ENCODE results near the gene CPVL. TPM values are rescaled to one million over a fixed set of nuclear protein-coding genes. Genes with fewer than 3 reads are reported as not detected.

CPVL gene
- total and polyA plus RNA-seq, 10 donors: 18.7 to 259 (median 130) TPM

DNA sequence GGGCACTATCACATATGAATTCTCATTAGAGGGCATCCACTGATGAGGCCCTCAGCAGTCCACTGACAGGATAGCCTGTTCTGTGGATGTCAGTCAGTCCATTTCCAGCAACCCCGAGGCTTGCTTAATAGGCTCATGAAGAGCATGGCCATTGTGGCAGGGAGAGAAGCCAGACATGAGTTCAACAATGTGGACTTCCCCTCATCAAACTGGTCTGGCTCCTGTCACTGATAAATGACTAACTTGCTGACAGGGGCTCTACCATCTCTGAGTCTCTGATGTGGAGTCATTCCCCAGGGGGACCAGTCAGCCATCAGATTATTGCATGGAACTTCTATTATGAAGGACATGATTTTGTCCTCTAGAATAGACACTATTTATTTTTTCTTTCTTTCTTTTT, 168.5 kb downstream of the CPVL start:
- Histone ChIP-seq H3K4me3 (no peak overlapping the region), H3K4me1 (peaks cover 0 to 5% (median 0%) of the 10 kb centered on the region in 6 donors), H3K27me3 (replicated peaks in 1 of 7) (no peaks in the 10 kb centered on the region), H3K27ac (no peak overlapping the region), H3K36me3 (no peaks in the 10 kb centered on the region), H3K9me3 (peaks cover 0 to 22% (median 11%) of the 10 kb centered on the region in 8 donors)
- TF ChIP-seq POLR2AphosphoS5 (IDR thresholded peaks at IDR 0.05) (no peak), POLR2A (IDR thresholded peaks at IDR 0.05) (no peak)
- TF ChIP-seq, protein P1, sequence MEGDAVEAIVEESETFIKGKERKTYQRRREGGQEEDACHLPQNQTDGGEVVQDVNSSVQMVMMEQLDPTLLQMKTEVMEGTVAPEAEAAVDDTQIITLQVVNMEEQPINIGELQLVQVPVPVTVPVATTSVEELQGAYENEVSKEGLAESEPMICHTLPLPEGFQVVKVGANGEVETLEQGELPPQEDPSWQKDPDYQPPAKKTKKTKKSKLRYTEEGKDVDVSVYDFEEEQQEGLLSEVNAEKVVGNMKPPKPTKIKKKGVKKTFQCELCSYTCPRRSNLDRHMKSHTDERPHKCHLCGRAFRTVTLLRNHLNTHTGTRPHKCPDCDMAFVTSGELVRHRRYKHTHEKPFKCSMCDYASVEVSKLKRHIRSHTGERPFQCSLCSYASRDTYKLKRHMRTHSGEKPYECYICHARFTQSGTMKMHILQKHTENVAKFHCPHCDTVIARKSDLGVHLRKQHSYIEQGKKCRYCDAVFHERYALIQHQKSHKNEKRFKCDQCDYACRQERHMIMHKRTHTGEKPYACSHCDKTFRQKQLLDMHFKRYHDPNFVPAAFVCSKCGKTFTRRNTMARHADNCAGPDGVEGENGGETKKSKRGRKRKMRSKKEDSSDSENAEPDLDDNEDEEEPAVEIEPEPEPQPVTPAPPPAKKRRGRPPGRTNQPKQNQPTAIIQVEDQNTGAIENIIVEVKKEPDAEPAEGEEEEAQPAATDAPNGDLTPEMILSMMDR (IDR thresholded peaks at IDR 0.05 in 8 of 11, conservative IDR thresholded peaks at IDR 0.05 in 3 of 11): no peak
- intact Hi-C loops (cut with DNase I; ENCODE audit: low total_unique reads): no loop called here
- 13 to 89% (median 77%) methylated on average over 1 of the region's 1 CpG; no CpG with 5 or more reads in 1 of the 5 donors for WGBS, 5 donors
- no peak for DNase-seq

DNA sequence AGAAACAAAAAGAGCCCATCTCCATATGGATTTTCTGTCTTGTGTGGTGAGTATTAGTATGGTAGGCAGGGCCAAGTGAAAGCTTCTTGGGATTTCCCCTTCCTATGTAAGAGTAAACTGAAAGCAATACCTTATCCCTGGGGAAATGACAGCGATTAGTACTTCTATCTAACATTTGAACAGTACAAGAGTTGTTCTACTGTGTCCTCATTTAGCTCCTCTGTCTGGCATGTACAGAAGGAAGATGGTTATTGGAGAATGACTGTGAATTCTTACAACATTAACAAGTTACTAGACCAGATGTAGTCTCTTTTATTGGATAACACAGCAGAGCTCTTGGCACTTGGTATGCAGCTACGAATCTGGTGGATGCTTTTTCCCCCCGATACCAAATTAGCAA, 170.3 kb downstream of the CPVL start:
- no peaks in the 10 kb centered on the region for H3K36me3 ChIP-seq
- H3K27me3 ChIP-seq (replicated peaks in 1 of 7): no peaks in the 10 kb centered on the region
- peaks cover 0 to 5% (median 0%) of the 10 kb centered on the region in 6 donors for H3K4me1 ChIP-seq
- peaks cover 0 to 41% (median 30%) of the 10 kb centered on the region in 8 donors for H3K9me3 ChIP-seq
- H3K27ac ChIP-seq: no peak overlapping the region
- WGBS, 5 donors: 74 to 93% (median 85%) methylated on average over 3 of the region's 3 CpGs
- DNase-seq: no peak
- intact Hi-C loops (cut with DNase I; ENCODE audit: low total_unique reads): no loop called here
- TF ChIP-seq, protein P1 (IDR thresholded peaks at IDR 0.05 in 8 of 11, conservative IDR thresholded peaks at IDR 0.05 in 3 of 11): no peak
- TF ChIP-seq POLR2AphosphoS5 (IDR thresholded peaks at IDR 0.05) (no peak), POLR2A (IDR thresholded peaks at IDR 0.05) (no peak)
- H3K4me3 ChIP-seq: no peak overlapping the region

DNA sequence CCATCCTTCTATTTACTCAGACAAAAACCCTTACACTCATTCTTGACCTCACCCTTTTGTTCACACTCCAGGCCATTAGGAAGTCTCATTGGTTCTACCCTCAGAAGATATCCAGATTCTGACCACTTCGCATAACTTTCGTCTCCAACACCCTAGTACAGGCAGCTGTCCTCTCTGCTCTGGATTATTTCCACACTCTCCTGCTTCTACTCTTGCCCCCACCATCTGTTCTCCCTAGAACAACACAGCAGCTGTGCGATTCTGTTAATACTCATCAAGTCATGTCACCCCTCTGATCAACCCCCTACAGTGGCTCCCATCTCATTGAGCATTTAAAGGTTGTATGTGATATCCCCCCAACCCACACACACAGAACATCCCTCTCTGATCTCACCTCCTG, 172.7 kb downstream of the CPVL start:
- no peak for DNase-seq
- H3K4me3 ChIP-seq: no peak overlapping the region
- H3K27me3 ChIP-seq (replicated peaks in 1 of 7): no peaks in the 10 kb centered on the region
- WGBS, 5 donors: 89 to 98% (median 93%) methylated on average over 3 of the region's 3 CpGs
- intact Hi-C loops (cut with DNase I; ENCODE audit: low total_unique reads): no loop called here
- H3K4me1 ChIP-seq: no peaks in the 10 kb centered on the region
- peaks cover 0 to 59% (median 36%) of the 10 kb centered on the region in 8 donors for H3K9me3 ChIP-seq
- TF ChIP-seq POLR2AphosphoS5 (IDR thresholded peaks at IDR 0.05) (no peak), POLR2A (IDR thresholded peaks at IDR 0.05) (no peak)
- no peak overlapping the region for H3K27ac ChIP-seq
- no peaks in the 10 kb centered on the region for H3K36me3 ChIP-seq

DNA sequence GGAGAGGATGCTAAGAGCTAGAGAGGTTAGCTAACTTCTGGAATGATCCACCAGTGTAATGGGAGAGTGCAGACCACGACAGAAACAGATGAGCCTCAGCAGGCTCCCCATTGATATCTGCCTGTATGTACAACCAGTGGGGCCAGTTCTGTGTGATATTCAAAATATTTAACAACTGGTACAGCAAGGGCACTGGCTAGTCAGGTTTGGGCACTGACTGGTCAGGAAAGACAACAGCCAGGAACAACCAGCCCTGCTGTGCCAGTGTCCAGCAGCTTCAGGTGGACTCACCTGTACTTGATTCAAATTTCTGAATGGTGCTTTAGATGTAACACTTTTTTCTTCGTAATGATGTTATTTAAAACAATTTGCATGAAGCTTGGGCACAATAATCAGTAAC, 182.3 kb downstream of the CPVL start:
- Histone ChIP-seq H3K27ac (no peak overlapping the region), H3K36me3 (no peaks in the 10 kb centered on the region), H3K4me1 (peaks cover 0 to 8% (median under 1%) of the 10 kb centered on the region in 6 donors), H3K27me3 (replicated peaks in 1 of 7) (peaks cover 0 to 23% (median 0%) of the 10 kb centered on the region in 7 donors), H3K4me3 (no peak overlapping the region), H3K9me3 (no peaks in the 10 kb centered on the region)
- WGBS, 5 donors: 73 to 91% (median 79%) methylated on average over 2 of the region's 2 CpGs
- DNase-seq: no peak
- TF ChIP-seq, protein P1 (IDR thresholded peaks at IDR 0.05 in 8 of 11, conservative IDR thresholded peaks at IDR 0.05 in 3 of 11): no peak
- TF ChIP-seq POLR2AphosphoS5 (IDR thresholded peaks at IDR 0.05) (no peak), POLR2A (IDR thresholded peaks at IDR 0.05) (no peak)
- intact Hi-C loops (cut with DNase I; ENCODE audit: low total_unique reads): no loop called here

DNA sequence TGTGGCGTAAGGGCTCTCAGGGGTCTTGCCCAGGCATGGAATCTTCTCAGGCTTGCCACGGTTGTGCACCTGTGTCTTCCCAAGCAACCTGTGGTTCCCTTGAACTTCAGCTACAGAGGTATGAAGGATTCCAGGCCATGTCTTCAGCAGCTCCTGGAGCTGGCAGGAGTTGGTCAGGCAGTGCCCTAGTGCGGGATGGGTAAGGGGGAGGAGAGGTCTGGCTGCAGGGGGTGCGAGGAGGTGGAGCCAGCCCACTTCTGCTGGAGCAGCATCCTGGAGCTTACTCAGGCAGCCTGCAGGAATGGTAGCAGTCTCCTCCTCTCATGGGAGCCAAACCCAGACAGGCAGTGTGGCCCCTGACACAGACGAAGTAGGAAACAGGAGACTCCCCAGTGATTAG, 184.4 kb downstream of the CPVL start:
- 77 to 92% (median 83%) methylated on average over 5 of the region's 5 CpGs for WGBS, 5 donors
- intact Hi-C loops (cut with DNase I; ENCODE audit: low total_unique reads): no loop called here
- no peak overlapping the region for H3K27ac ChIP-seq
- H3K27me3 ChIP-seq (replicated peaks in 1 of 7): peaks cover under 1 to 44% (median 19%) of the 10 kb centered on the region in 7 donors
- H3K36me3 ChIP-seq: no peaks in the 10 kb centered on the region
- H3K9me3 ChIP-seq: no peaks in the 10 kb centered on the region
- TF ChIP-seq POLR2AphosphoS5 (IDR thresholded peaks at IDR 0.05) (no peak), POLR2A (IDR thresholded peaks at IDR 0.05) (no peak)
- TF ChIP-seq, protein P1 (IDR thresholded peaks at IDR 0.05 in 8 of 11, conservative IDR thresholded peaks at IDR 0.05 in 3 of 11): no peak
- no peak overlapping the region for H3K4me3 ChIP-seq
- H3K4me1 ChIP-seq: peaks cover 0 to 29% (median 19%) of the 10 kb centered on the region in 6 donors
- DNase-seq: no peak
